HG02973 (cell line): ENCODE data around the gene TRIM6.

ENCODE experiments used
- ATAC-seq: cut with Tn5 transposase; IDR thresholded peaks from one replicate; pipeline ENCODE4 v1.9.1; 2021; ENCODE audit warnings: moderate library complexity; ENCODE audit not compliant: unreplicated experiment

TRIM6 gene

DNA sequence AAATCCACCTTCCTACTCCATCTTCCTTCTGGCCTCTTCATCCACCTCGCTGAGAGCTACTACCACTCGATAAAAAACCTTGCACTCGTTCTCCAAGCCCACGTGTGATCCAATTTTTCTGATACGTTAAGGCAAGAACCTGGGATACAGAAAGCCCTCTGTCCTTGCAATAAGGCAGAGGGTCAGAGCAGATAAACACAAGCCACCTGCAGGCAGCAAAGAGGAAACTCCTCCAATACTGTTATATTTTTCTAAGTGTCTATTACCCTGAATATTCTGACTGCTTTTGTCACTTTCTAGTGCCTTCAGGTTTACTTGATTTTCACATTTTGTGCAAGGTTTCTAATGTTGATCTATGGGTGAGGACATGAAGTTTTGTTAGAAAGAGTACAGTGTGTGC, 61.9 kb downstream of the TRIM6 start:
- ATAC-seq: no peak
